ENCODE measurements around the gene ANGPTL8. TPM values are rescaled to one million over a fixed set of nuclear protein-coding genes. Genes with fewer than 3 reads are reported as not detected.

Gene ANGPTL8
- total and polyA plus RNA-seq, 2 of the 4 experiments (the other 2 are of a cell fraction): not detected

DNA sequence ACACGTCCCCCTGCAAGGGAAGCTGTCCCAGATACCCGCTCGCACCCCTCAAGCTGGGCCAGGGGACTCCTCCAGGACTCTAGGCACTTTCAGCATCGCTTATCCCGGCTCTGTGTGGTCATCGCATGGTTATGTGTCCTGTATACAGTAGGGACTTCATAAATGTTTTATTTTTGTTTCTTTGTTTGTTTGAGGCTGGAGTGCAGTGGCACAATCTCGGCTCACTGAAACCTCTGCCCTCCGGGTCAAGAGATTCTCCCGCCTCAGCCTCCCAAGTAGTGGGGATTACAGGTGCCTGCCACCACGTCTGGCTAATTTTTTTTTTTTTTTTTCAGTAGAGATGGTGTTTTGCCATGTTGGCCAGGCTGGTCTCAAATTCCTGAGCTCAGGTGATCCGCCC is 7.5 kb downstream of the ANGPTL8 start:
- no peak overlapping the region for H2AK5ac ChIP-seq (ENCODE audit: low read depth, low read length)
- ATAC-seq (ENCODE audit: low read depth) (no peak), DNase-seq (no peak)
- H2BK5ac ChIP-seq (ENCODE audit: low read depth, low read length, poor library complexity, severe bottlenecking): no peak overlapping the region
- no peak overlapping the region for H3K18ac ChIP-seq (ENCODE audit: low read depth, low read length)
- no peaks in the 10 kb centered on the region for H4K20me1 ChIP-seq (ENCODE audit: insufficient read depth, low read length)
- BruUV-seq (replicated peaks): no TSS peak
- no peak for TF ChIP-seq NFE2L2 (IDR thresholded peaks at IDR 0.05; ENCODE audit: low read depth, low read length)
- TF ChIP-seq CHD1 (IDR thresholded peaks at IDR 0.05; ENCODE audit: low read depth, low read length): no peak
- H3K27me3 ChIP-seq (ENCODE audit: control insufficient read depth, insufficient read depth, low read length): no peaks in the 10 kb centered on the region
- H3K36me3 ChIP-seq (ENCODE audit: control insufficient read depth, insufficient read depth, low read length): peaks cover 31% of the 10 kb centered on the region
- no peak overlapping the region for H2BK15ac ChIP-seq (ENCODE audit: low read depth, low read length)
- no peak overlapping the region for H4K5ac ChIP-seq (ENCODE audit: low read depth, low read length)
- no peaks in the 10 kb centered on the region for H3K9me3 ChIP-seq (ENCODE audit: control insufficient read depth, insufficient read depth, low read length)
- H3K4me3 ChIP-seq (ENCODE audit: insufficient read depth, low read depth, low read length): no peak overlapping the region
- H3K14ac ChIP-seq (replicated peaks; ENCODE audit: low read depth, low read length): no peak overlapping the region
- no peak overlapping the region for H2AFZ ChIP-seq (replicated peaks; ENCODE audit: low read length, poor library complexity)
- CTCF ChIA-PET: no interaction called here
- H3K56ac ChIP-seq (ENCODE audit: extremely low read depth, insufficient read depth, low read length): no peak overlapping the region
- no peak overlapping the region for H3K4me2 ChIP-seq (ENCODE audit: low read depth, low read length)
- H4K8ac ChIP-seq (ENCODE audit: low read depth in 2 of 2, low read length in 2 of 2): no peak overlapping the region
- no peak overlapping the region for H2BK20ac ChIP-seq (ENCODE audit: low read depth, low read length)
- POLR2A ChIA-PET (ENCODE audit: unreplicated experiment): no interaction called here
- H3K4me1 ChIP-seq (ENCODE audit: control insufficient read depth, insufficient read depth, low read length): 0 out of 2 replicates have a peak, but pooled peaks cover 1% of the 10 kb centered on the region
- no peak overlapping the region for H2BK120ac ChIP-seq (ENCODE audit: low read depth, low read length)
- H3K9me1 ChIP-seq (ENCODE audit: insufficient read depth, low read length): peaks cover 4% of the 10 kb centered on the region; the same call in 1 of the 2 replicates
- H3K23ac ChIP-seq (ENCODE audit: low read depth, low read length): no peak overlapping the region
- H3K9ac ChIP-seq (ENCODE audit: low read depth, low read length): no peak overlapping the region
- WGBS, 2 experiments (ENCODE audit: extremely low coverage in 2 of 2, insufficient read length in 1 of 2): 89% methylated on average over 5 of the region's 11 CpGs; no CpG with 5 or more reads in 1 of the 2 experiments
- dilution Hi-C loops (cut with HindIII; ENCODE audit: low sequenced_read_pairs, unreplicated experiment) (no loop called here), intact Hi-C loops (cut with micrococcal nuclease) (no loop called here), in situ Hi-C loops (cut with MboI; ENCODE audit: low sequenced_read_pairs) (no loop called here)
- H3K79me1 ChIP-seq (ENCODE audit: low read depth in 1 of 2, low read length in 2 of 2): no peaks in the 10 kb centered on the region
- no peak overlapping the region for H4K91ac ChIP-seq (ENCODE audit: insufficient read depth, low read depth, low read length)
- no peak overlapping the region for H3K27ac ChIP-seq (ENCODE audit: insufficient read depth, low read length)
- no peak overlapping the region for H3K4ac ChIP-seq (ENCODE audit: low read depth, low read length)
- no peak overlapping the region for H2AK9ac ChIP-seq (replicated peaks; ENCODE audit: low read depth, low read length, poor library complexity)

Measured in IMR-90 (cell line).